Activated CD4-positive, alpha-beta T cell treated with anti-CD3 and anti-CD28 coated beads for 48 hours (primary cell): ENCODE results near the gene TNIP1.

Experiments used
- DNase-seq: peaks from one replicate; pipeline ENCODE4 v3.0.0-alpha.2; 2020

Gene TNIP1

DNA sequence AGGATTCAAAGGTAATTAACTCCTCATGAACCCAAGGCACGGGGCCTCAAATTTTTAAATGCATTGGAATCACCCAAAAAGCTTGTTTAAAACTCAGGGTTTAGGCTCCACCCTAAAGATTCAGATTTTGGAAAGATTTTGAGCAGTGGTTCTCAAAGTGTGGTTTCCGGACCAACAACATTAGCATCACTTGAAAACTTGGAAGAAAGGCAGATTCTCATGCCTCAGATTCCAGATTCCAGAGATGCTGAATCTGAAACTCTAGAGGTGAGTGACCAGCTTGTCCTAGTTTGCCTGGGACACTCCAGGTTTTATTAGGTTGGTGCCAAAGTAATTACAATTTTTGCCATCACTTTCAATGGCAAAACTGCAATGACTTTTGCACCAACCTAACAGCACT is 24.7 kb upstream of the TNIP1 start:
- no peak for DNase-seq

GRCh38 chr5:151104795-151105194 is 24.0 kb upstream of the TNIP1 start:
- no peak for DNase-seq

- no peak for DNase-seq
Observed at GRCh38 chr5:151101746-151102145, 20.9 kb upstream of the TNIP1 start.

DNA sequence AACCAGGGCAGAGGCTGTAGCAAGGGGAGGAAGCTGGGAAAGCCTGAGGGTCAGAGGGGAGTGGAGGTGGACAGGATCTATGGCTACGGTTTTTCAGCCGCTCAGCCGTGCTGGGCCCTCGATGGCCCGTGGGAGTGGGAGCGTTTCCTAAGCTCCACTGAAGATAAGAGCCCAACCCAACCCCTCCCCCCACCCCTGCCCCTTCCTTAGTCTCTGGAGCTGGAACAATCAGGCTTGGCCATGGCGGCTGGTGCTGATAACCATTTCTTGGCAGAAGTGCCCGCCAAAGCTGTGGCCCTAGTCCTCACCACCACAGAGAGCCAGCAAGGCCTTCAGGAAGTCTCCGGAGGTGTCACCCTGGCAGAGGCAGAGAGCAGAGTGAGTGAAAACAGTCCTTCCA is 20.3 kb upstream of the TNIP1 start:
- no peak for DNase-seq

DNA sequence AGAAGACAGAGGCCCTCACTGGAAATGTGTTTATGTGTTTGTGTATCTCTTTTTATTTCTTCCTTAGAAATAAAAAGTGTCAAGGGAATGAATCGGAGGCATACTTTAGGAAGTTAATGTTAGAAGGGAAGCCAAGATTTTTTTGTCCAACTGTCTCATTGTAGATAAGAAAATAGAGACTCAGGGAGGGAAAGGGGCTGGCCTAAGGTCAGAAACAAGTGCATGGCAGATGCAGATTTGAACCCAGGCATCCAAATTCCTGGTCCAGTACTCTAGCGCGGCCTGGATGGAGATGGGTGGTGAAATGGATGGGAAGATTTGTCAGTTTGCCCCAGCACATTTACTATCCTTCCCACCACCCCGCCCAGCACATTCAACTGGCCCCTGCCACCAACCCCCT is 19.8 kb upstream of the TNIP1 start:
- no peak for DNase-seq

GRCh38 chr5:151098768-151099121 is 17.9 kb upstream of the TNIP1 start:
- no peak for DNase-seq

GRCh38 chr5:151097820-151098767 is 17.3 kb upstream of the TNIP1 start:
- DNase-seq = peak; percentile 47

GRCh38 chr5:151097061-151097460 is 16.2 kb upstream of the TNIP1 start:
- no peak for DNase-seq

DNA sequence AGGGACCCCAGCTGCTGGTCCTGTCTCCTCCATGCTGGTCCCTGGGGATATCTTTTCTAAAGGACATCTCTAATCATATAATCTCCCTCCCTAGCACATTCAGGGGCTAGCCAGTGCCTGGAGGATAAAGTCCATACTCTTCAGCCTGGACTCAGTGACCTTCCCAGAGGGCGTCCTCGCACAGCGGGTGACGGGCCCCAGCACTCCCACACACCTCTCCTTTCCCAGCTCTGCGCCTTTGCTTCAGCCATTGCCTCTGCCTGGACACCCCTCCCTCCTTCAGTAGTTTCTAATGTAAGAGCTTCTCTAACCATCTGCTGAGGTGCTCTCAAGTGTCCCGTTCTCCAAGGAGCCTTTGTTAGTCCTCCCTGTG is 15.2 kb upstream of the TNIP1 start:
- no peak for DNase-seq

DNA sequence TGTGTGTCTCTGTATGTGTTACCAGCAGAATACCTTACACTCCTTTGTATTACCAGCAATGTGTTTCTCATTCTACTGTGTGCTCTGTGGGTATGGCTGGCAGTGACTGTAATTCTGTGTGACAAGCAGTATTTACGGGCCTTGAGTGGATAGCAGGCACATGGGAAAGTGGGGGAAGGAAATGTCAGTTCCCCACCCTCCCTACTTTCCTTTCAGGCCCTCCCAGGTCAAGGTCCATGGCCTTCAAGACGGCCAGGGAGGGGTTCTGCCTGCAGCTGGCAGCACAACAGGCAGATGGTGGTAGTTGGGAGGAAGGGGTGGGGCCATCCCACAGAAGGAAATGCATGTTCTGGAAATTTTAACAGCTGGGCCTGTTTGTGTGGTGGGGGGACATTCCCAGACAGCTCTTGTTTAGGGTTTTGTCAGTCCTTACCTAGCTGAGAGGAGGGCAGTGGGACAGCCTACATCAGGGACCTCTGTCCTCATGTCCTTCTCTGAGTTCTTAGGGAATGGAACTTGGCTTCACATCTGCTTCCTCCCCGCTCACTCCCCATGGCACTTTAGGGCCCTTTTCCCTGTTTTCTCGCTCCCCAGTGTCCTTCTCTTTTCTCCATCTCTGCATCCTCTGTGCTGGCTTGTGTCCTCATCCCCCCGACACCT is 14.6 kb upstream of the TNIP1 start:
- DNase-seq = no peak

GRCh38 chr5:151094852-151095245 is 14.0 kb upstream of the TNIP1 start:
- no peak for DNase-seq

DNA sequence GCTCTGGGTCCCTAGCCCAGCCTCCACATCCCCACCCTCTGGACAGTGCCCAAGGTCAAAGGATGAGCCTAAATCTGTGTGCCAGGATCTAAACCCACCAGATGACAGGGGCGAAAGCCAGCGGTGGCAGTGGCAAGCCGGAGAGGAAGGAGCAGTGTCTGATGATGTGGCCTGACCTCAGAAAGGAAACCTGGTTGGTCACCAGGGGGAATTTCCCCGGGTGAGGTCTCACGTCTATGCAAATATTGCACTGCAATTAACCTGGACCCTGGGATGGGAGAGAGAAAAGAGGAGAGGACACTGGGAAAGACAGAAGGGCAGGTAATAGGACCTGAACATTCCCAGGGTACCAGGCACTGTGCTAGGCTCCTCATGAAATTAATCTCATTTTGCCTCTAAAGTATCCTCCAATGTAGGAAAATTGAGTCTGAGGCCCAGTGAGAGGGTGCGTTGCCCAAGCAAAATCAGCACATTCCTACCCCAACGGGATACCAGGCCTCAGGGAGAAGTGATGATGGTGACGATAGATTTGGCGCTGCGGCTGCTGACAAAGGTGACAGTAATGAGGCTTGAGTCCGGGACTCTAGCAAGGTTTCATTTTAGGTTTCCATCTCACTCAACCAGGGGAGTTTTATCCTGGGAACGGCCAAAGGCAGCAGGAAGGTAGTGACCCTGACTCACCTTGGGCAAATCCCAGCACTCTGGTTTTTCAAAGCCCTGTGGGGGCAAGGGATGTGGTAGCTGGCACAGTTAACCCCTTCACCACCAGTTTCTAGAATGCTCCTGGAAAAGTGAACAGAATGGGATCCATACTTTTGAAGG is 13.4 kb upstream of the TNIP1 start:
- DNase-seq = peak; percentile 78

DNA sequence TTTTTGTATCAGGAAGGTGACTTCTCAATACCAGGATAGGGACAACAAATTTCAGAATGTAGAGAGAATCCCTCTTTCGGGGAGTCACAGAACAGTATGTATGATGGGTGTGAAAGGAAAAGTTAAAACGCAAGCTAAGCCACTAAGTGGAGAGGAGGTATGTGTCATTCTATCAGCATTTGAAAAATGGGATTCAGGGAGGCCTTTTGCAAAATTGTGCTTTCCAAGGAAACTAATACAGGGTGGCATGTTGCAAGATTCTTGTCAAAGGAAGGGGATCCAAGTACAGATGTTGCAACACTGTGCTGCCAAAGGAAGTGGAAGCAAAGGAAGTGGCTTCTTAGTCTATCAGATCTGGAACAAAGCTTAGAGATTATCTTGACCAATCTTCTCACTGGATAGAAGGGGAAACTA is 12.6 kb upstream of the TNIP1 start:
- no peak for DNase-seq

- DNase-seq = no peak
Observed at GRCh38 chr5:151092762-151093161, 11.9 kb upstream of the TNIP1 start.

- no peak for DNase-seq
Observed at GRCh38 chr5:151089726-151090125, 8.9 kb upstream of the TNIP1 start.

DNA sequence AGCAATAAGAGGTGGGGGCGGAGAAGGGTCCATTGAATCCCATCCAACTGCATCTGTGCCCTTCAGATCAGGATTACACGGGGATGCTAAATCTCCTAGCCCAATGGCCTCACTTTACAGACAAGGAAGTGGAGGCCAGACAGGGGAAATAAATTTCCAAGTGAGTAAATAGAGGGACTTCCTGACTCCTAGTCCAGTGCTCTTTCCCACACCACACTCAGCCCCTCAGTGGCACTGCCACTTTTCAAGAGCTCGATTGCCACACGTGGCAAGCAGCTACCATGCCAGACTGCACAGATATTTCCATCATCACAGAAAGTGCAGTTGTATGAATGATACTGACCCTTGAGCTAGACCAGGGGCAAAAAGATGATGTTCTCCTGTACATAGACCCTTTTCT is 8.2 kb upstream of the TNIP1 start:
- no peak for DNase-seq

DNA sequence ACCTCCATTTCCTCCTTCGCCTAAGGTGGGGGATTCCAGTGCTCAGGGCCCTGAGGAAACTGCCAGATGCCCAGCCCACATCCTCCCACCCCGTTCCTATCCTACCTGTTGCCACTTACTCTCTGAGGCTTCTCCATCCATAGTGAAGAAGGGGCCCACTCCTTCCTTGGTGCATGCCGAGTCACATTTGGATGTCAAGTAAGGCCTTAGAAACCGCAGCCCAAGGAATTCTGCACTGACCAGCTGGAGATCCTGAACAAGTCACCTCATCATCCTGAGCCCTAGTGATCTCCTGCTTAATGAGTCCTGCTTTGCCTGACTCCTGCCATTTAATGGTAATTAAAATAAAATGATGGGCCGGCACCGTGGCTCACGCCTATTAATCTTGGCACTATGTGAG is 6.7 kb upstream of the TNIP1 start:
- DNase-seq = no peak

- peak; percentile 81 for DNase-seq
Observed at GRCh38 chr5:151086905-151087360, 6.1 kb upstream of the TNIP1 start.

GRCh38 chr5:151086192-151086869 is 5.5 kb upstream of the TNIP1 start:
- DNase-seq = no peak

DNA sequence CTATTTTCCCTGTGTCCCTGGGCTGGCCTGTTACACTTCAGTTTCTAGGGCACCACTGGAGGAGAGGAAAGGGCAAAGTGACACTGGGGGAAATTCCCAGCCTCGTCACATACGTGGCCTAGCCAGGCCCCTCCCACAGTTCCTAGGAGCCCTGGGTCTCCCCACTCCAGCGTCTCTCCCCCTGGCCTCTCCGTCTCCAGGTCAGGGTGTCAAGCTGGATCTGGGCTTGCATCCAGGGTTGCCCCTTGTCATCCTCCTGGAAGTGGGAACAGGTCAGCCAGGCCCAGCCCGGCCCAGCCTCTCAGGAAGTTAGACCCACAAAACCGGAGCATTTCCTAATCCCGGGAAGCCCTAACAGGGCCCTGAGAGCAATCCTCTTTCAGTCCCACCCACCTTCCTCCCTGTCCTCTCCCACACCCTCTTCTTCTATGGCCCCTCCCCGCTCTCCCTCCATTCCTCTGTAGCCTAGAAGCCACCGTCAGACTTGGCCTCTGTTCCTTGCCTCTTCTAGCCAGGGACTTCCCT is 4.7 kb upstream of the TNIP1 start:
- DNase-seq = peak; percentile 53

GRCh38 chr5:151084363-151084762 is 3.5 kb upstream of the TNIP1 start:
- DNase-seq = no peak

- DNase-seq = peak; percentile 84
Observed at GRCh38 chr5:151083081-151083676, 2.3 kb upstream of the TNIP1 start.
